Mucosa of descending colon (tissue), 3 donors: ENCODE data around the gene BLTP3B. TPM values are rescaled to one million over a fixed set of nuclear protein-coding genes. Genes with fewer than 3 reads are reported as not detected.

ENCODE experiments used
- ATAC-seq: fragments of 200-7000 bp; cut with Tn5 transposase; one replicate; pipeline ENCODE4 v1.9.1; 2020; ENCODE audit warnings: mild to moderate bottlenecking, moderate library complexity
- DNase-seq, 3 donors: peaks; one replicate each; pipeline ENCODE4 v3.0.0-alpha.2; 2020
- H3K36me3 ChIP-seq: fragments of 200-600 bp; one replicate; pipeline ENCODE4 v1.8.0; 2021; ENCODE audit warnings: low read depth, mild to moderate bottlenecking
- H3K4me1 ChIP-seq: fragments of 200-600 bp; one replicate; pipeline ENCODE4 v1.8.0; 2021; ENCODE audit warnings: low read depth, mild to moderate bottlenecking
- H3K4me3 ChIP-seq: fragments of 200-600 bp; one replicate; pipeline ENCODE4 v1.8.0; 2021; ENCODE audit warnings: mild to moderate bottlenecking
- H3K9me3 ChIP-seq: fragments of 200-600 bp; one replicate; pipeline ENCODE4 v1.8.0; 2021; ENCODE audit warnings: mild to moderate bottlenecking
- intact Hi-C, 2 donors: fragments of 100-400 bp; cut with DNase I in 1 of 2; cut with micrococcal nuclease in 1 of 2; formaldehyde crosslinking; loops; one replicate each; pipeline versions ENCODE4 v1.11.0 to v1.11.1; 2022; cut with DNase I, micrococcal nuclease
- total RNA-seq, 3 donors: library from RNA; stranded (reverse); fragmentation: NEBNext Ultra II Directional in 2 of 3; extraction: Animal tissue kit (Norgen Biotek cat#: 25700) in 2 of 3; gene quantifications; one replicate each; pipeline versions ENCODE4 v1.2.1 to v1.2.4, GENCODE V29; 2021 to 2023
- TF ChIP-seq, protein P1 (sequence below): fragments of 200-600 bp; IDR thresholded peaks from one replicate; pipeline ENCODE4 v1.8.0; 2022; ENCODE audit warnings: antibody characterized with exemption, mild to moderate bottlenecking
- donor health status: DM: no; HTN: no; CAD: no; lungs with moderate emphysema.
- donor health status: DM: no; HTN: no; CAD: no.
- donor health status: DM: no; HTN: yes; CAD: no.

Gene BLTP3B
- total RNA-seq, 3 donors from 2014 or later: 20.6 to 29.7 (median 25.0) TPM

GRCh38 chr12:100157427-100157821 is 14.8 kb upstream of the BLTP3B start:
- no peaks in the 10 kb centered on the region for H3K36me3 ChIP-seq
- DNase-seq (no peak), ATAC-seq (no peak)
- intact Hi-C loops: no loop called here
- TF ChIP-seq, protein P1, sequence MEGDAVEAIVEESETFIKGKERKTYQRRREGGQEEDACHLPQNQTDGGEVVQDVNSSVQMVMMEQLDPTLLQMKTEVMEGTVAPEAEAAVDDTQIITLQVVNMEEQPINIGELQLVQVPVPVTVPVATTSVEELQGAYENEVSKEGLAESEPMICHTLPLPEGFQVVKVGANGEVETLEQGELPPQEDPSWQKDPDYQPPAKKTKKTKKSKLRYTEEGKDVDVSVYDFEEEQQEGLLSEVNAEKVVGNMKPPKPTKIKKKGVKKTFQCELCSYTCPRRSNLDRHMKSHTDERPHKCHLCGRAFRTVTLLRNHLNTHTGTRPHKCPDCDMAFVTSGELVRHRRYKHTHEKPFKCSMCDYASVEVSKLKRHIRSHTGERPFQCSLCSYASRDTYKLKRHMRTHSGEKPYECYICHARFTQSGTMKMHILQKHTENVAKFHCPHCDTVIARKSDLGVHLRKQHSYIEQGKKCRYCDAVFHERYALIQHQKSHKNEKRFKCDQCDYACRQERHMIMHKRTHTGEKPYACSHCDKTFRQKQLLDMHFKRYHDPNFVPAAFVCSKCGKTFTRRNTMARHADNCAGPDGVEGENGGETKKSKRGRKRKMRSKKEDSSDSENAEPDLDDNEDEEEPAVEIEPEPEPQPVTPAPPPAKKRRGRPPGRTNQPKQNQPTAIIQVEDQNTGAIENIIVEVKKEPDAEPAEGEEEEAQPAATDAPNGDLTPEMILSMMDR: no peak
- H3K4me3 ChIP-seq: no peak overlapping the region
- no peaks in the 10 kb centered on the region for H3K9me3 ChIP-seq
- H3K4me1 ChIP-seq: no peaks in the 10 kb centered on the region

DNA sequence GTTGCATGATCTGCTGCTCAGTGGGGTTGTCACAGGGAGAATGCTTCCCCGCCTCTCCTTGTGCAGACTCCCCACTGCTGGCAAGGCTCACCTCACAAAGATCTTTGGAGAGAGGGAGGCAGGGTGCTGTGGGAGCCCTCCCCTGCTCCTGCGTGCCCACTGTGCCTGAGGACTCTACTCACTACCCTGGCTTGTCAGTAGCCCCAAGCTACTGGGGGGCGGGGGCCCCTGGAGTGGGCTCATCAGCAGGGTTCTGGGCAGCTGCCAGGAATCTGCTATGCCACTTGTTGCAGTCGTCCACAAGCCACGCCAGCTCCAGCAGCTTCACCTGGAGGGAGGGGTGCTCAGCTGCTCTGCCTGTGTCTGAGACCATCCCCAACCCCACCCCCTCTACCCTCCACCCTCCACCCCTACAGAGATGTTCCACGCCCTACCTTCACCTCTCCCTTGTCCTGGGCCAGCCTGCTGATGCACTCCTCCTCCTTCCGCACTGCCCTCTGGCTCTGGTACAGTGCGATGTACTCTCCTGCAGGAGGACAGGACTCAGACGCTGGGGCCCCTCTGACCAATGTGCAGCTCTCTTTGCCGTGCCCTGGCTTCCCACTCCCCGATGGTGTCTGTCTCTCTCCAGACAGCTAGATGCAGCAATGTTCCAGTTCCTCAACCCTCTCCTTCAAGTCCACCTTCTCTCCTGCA is 14.2 kb upstream of the BLTP3B start:
- Histone ChIP-seq H3K4me3 (no peak overlapping the region), H3K36me3 (no peaks in the 10 kb centered on the region), H3K4me1 (no peaks in the 10 kb centered on the region), H3K9me3 (no peaks in the 10 kb centered on the region)
- DNase-seq (no peak), ATAC-seq (no peak)
- TF ChIP-seq, protein P1: no peak
- intact Hi-C loops: no loop called here

GRCh38 chr12:100154474-100155247 is 12.0 kb upstream of the BLTP3B start:
- intact Hi-C loops: no loop called here
- peak; percentile 86 for ATAC-seq

DNA sequence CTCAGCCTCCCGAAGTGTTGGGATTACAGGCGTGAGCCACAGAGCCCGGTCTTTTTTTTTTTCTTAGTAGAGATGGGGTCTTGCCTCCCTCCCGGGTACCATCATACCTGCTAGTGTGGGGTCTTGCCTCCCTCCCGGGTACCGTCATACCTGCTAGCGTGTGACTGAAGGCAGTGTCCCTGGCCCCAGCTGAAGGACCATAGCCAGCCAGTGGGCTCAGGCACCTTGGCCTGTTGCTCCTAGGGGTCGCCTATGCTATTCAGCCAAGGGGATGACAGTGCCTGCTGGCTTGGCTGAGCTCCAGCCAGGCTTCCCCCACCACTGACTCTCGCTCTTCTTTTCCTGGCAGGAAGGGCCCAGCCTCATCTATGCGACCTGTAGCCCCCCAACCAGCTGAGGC is 10.5 kb upstream of the BLTP3B start:
- TF ChIP-seq, protein P1: no peak
- ATAC-seq (no peak), DNase-seq (no peak)
- Histone ChIP-seq H3K4me1 (no peaks in the 10 kb centered on the region), H3K36me3 (no peaks in the 10 kb centered on the region), H3K9me3 (no peaks in the 10 kb centered on the region), H3K4me3 (no peak overlapping the region)
- intact Hi-C loops: no loop called here

More at GRCh38 chr12:100154474-100155247, 12.0 kb upstream of the BLTP3B start:
- Histone ChIP-seq H3K4me1 (no peaks in the 10 kb centered on the region), H3K36me3 (no peaks in the 10 kb centered on the region), H3K9me3 (no peaks in the 10 kb centered on the region), H3K4me3 (no peak overlapping the region)
- peak; percentile 80 to 92 (median 89) for DNase-seq
- TF ChIP-seq, protein P1: peak; percentile 82

DNA sequence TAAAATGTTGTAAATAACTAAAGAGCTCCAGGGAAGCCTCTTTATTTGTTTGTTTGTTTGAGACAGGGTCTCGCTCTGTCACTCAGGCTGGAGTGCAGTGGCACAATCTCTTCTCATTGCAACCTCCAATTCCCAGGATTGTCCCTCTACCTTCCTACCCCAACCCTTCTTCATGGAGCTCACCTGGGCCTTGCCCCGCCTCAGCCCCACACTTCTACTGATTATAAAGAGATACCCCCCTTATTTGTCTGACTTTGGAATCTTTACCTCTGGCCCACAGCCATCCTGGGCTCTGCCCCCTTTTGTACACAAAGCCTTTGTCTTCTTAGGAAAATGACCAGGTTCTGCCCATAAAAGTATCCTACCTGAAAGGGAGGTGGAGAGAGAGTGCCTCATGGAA is 9.1 kb upstream of the BLTP3B start:
- no peak for ATAC-seq
- Histone ChIP-seq H3K4me1 (no peaks in the 10 kb centered on the region), H3K9me3 (no peaks in the 10 kb centered on the region), H3K36me3 (no peaks in the 10 kb centered on the region), H3K4me3 (no peak overlapping the region)
- DNase-seq: no peak
- TF ChIP-seq, protein P1: no peak
- intact Hi-C loops: no loop called here
